Measurements from ENCODE around the gene CHGA.

CHGA gene

DNA sequence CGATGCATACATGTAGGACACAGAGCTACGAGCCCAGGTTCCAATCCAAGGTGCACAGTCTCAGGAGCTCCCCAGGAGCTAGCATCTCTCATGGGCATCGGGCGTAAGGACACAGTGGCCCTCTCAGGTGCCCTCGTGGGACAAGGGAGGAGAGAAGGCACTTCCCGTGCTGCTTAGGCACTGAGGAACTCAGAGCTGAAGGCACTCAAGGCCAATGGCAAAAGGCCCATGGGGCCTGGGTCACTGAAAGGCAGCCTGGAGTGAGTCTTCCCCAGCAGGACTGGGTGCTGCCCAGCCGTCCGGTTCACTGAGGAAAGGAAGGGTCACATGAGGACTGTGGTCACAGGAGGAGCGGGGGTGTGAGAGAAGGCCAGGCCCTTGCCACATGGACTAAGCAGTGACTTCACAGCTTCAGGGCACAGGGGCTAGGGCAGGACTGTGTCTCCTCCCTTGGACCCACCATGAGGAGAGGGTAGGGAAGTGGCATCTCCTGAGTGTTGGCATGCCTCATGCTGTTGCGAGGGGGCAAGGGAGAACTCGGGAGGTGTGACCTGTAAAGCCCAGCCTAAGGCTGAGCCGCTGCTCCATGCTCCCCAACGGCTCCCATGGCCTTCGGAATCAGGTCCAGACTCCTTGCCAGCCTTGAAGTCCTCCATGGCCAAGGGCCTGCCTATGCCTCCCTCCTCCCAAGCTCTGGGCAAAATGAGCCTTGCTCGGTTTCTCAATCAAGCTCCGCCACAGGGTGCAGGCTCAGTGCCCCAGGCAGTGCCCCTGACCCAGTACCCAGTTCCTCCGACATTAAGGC is 51.8 kb downstream of the CHGA start:
- TF ChIP-seq BACH2 (CRISPR knock-in tag; IDR thresholded peaks at IDR 0.05; ENCODE audit: borderline replicate concordance), result no peak
- TF ChIP-seq OSR1 (CRISPR knock-in tag; IDR thresholded peaks at IDR 0.05), result no peak
- TF ChIP-seq ZNF70 (CRISPR knock-in tag; IDR thresholded peaks at IDR 0.05), result no peak
- TF ChIP-seq, protein P1, sequence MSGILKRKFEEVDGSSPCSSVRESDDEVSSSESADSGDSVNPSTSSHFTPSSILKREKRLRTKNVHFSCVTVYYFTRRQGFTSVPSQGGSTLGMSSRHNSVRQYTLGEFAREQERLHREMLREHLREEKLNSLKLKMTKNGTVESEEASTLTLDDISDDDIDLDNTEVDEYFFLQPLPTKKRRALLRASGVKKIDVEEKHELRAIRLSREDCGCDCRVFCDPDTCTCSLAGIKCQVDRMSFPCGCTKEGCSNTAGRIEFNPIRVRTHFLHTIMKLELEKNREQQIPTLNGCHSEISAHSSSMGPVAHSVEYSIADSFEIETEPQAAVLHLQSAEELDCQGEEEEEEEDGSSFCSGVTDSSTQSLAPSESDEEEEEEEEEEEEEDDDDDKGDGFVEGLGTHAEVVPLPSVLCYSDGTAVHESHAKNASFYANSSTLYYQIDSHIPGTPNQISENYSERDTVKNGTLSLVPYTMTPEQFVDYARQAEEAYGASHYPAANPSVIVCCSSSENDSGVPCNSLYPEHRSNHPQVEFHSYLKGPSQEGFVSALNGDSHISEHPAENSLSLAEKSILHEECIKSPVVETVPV (CRISPR knock-in tag; IDR thresholded peaks at IDR 0.05), result no peak
- TF ChIP-seq ISL1 (CRISPR knock-in tag; IDR thresholded peaks at IDR 0.05), result no peak
- TF ChIP-seq CSDC2 (CRISPR knock-in tag; IDR thresholded peaks at IDR 0.05), result no peak
- TF ChIP-seq ZFP30 (CRISPR knock-in tag; IDR thresholded peaks at IDR 0.05), result no peak
- TF ChIP-seq ZNF565 (CRISPR knock-in tag; conservative IDR thresholded peaks at IDR 0.05; ENCODE audit: low read depth), result no peak
- TF ChIP-seq ARNTL (CRISPR knock-in tag; IDR thresholded peaks at IDR 0.05; ENCODE audit: borderline replicate concordance, low read depth), result no peak
- TF ChIP-seq ZC3H10 (CRISPR knock-in tag; IDR thresholded peaks at IDR 0.05), result no peak
- no peak for TF ChIP-seq RARB (CRISPR knock-in tag; IDR thresholded peaks at IDR 0.05)
- no peak for TF ChIP-seq GLIS3 (CRISPR knock-in tag; IDR thresholded peaks at IDR 0.05)
- no peak for TF ChIP-seq TOX (CRISPR knock-in tag; IDR thresholded peaks at IDR 0.05; ENCODE audit: borderline replicate concordance)
- no peak for TF ChIP-seq TCF4 (CRISPR knock-in tag; IDR thresholded peaks at IDR 0.05; ENCODE audit: borderline replicate concordance)
- TF ChIP-seq, protein P2, sequence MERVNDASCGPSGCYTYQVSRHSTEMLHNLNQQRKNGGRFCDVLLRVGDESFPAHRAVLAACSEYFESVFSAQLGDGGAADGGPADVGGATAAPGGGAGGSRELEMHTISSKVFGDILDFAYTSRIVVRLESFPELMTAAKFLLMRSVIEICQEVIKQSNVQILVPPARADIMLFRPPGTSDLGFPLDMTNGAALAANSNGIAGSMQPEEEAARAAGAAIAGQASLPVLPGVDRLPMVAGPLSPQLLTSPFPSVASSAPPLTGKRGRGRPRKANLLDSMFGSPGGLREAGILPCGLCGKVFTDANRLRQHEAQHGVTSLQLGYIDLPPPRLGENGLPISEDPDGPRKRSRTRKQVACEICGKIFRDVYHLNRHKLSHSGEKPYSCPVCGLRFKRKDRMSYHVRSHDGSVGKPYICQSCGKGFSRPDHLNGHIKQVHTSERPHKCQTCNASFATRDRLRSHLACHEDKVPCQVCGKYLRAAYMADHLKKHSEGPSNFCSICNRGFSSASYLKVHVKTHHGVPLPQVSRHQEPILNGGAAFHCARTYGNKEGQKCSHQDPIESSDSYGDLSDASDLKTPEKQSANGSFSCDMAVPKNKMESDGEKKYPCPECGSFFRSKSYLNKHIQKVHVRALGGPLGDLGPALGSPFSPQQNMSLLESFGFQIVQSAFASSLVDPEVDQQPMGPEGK (CRISPR knock-in tag; IDR thresholded peaks at IDR 0.05; ENCODE audit: borderline replicate concordance), result no peak
- no peak for TF ChIP-seq ZFP3 (CRISPR knock-in tag; IDR thresholded peaks at IDR 0.05)
- TF ChIP-seq, protein P3, sequence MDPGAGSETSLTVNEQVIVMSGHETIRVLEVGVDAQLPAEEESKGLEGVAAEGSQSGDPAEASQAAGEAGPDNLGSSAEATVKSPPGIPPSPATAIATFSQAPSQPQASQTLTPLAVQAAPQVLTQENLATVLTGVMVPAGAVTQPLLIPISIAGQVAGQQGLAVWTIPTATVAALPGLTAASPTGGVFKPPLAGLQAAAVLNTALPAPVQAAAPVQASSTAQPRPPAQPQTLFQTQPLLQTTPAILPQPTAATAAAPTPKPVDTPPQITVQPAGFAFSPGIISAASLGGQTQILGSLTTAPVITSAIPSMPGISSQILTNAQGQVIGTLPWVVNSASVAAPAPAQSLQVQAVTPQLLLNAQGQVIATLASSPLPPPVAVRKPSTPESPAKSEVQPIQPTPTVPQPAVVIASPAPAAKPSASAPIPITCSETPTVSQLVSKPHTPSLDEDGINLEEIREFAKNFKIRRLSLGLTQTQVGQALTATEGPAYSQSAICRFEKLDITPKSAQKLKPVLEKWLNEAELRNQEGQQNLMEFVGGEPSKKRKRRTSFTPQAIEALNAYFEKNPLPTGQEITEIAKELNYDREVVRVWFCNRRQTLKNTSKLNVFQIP (CRISPR knock-in tag; IDR thresholded peaks at IDR 0.05; ENCODE audit: borderline replicate concordance, low read depth), result no peak
- TF ChIP-seq, protein P4, sequence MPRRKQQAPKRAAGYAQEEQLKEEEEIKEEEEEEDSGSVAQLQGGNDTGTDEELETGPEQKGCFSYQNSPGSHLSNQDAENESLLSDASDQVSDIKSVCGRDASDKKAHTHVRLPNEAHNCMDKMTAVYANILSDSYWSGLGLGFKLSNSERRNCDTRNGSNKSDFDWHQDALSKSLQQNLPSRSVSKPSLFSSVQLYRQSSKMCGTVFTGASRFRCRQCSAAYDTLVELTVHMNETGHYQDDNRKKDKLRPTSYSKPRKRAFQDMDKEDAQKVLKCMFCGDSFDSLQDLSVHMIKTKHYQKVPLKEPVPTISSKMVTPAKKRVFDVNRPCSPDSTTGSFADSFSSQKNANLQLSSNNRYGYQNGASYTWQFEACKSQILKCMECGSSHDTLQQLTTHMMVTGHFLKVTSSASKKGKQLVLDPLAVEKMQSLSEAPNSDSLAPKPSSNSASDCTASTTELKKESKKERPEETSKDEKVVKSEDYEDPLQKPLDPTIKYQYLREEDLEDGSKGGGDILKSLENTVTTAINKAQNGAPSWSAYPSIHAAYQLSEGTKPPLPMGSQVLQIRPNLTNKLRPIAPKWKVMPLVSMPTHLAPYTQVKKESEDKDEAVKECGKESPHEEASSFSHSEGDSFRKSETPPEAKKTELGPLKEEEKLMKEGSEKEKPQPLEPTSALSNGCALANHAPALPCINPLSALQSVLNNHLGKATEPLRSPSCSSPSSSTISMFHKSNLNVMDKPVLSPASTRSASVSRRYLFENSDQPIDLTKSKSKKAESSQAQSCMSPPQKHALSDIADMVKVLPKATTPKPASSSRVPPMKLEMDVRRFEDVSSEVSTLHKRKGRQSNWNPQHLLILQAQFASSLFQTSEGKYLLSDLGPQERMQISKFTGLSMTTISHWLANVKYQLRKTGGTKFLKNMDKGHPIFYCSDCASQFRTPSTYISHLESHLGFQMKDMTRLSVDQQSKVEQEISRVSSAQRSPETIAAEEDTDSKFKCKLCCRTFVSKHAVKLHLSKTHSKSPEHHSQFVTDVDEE (CRISPR knock-in tag; IDR thresholded peaks at IDR 0.05), result no peak
- TF ChIP-seq, protein P5, sequence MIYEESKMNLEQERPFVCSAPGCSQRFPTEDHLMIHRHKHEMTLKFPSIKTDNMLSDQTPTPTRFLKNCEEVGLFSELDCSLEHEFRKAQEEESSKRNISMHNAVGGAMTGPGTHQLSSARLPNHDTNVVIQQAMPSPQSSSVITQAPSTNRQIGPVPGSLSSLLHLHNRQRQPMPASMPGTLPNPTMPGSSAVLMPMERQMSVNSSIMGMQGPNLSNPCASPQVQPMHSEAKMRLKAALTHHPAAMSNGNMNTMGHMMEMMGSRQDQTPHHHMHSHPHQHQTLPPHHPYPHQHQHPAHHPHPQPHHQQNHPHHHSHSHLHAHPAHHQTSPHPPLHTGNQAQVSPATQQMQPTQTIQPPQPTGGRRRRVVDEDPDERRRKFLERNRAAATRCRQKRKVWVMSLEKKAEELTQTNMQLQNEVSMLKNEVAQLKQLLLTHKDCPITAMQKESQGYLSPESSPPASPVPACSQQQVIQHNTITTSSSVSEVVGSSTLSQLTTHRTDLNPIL (CRISPR knock-in tag; IDR thresholded peaks at IDR 0.05; ENCODE audit: low read depth), result no peak
- no peak for ATAC-seq

DNA sequence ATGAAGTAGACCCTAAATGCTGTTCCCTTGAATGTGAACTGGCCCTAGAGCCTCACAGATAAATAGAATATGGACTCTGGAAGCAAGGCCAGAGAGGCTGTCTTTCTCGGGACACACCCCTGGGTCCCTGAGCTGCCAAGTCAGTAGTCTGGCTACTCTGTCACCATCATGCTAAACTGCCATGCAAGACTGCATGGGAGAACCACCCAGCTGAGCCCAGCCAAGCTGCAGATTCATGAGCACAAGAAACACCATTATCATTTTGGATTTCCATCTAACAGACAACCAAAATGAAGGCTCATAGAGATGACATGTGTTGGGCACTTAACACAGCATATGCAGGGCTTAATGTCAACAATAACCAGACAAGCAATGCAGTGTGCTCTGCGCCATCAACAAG is 53.3 kb downstream of the CHGA start:
- no peak for ATAC-seq
- TF ChIP-seq, protein P4 (CRISPR knock-in tag; IDR thresholded peaks at IDR 0.05), result no peak
- TF ChIP-seq TCF4 (CRISPR knock-in tag; IDR thresholded peaks at IDR 0.05; ENCODE audit: borderline replicate concordance), result no peak
- TF ChIP-seq ARNTL (CRISPR knock-in tag; IDR thresholded peaks at IDR 0.05; ENCODE audit: borderline replicate concordance, low read depth), result no peak
- TF ChIP-seq ZFP3 (CRISPR knock-in tag; IDR thresholded peaks at IDR 0.05), result no peak
- TF ChIP-seq, protein P2 (CRISPR knock-in tag; IDR thresholded peaks at IDR 0.05; ENCODE audit: borderline replicate concordance), result no peak
- TF ChIP-seq ZC3H10 (CRISPR knock-in tag; IDR thresholded peaks at IDR 0.05), result no peak
- TF ChIP-seq, protein P5 (CRISPR knock-in tag; IDR thresholded peaks at IDR 0.05; ENCODE audit: low read depth), result no peak
